ENCODE results near the gene FGFRL1.

FGFRL1 gene

GRCh38 chr4:1017706-1018105 is 6.3 kb downstream of the FGFRL1 start:
- no peaks in the 10 kb centered on the region for H3K9me3 ChIP-seq (ENCODE audit: insufficient read depth, low read length)
- H2AFZ ChIP-seq (ENCODE audit: low read depth, low read length): no peak overlapping the region
- no peak overlapping the region for H3K4me3 ChIP-seq (ENCODE audit: low read length)
- H3K27me3 ChIP-seq (ENCODE audit: low read depth, low read length): no peaks in the 10 kb centered on the region
- no peak overlapping the region for H3K27ac ChIP-seq (ENCODE audit: low read length)
- H3K4me1 ChIP-seq (ENCODE audit: low read length): peaks cover 13% of the 10 kb centered on the region
- TF ChIP-seq EZH2phosphoT487 (IDR thresholded peaks at IDR 0.05; ENCODE audit: low read depth): no peak
- TF ChIP-seq CTCF (IDR thresholded peaks at IDR 0.05; ENCODE audit: low read depth, low read length): no peak
- H3K4me2 ChIP-seq (ENCODE audit: low read length): no peak overlapping the region
- H4K20me1 ChIP-seq (ENCODE audit: insufficient read depth, low read length): no peaks in the 10 kb centered on the region
- no peaks in the 10 kb centered on the region for H3K36me3 ChIP-seq (replicated peaks; ENCODE audit: low read depth, low read length)
- H3K79me2 ChIP-seq (ENCODE audit: low read length): no peaks in the 10 kb centered on the region
- no peak overlapping the region for H3K9ac ChIP-seq (ENCODE audit: low read length)

- H3K9ac ChIP-seq (ENCODE audit: low read length): no peak overlapping the region
- H3K36me3 ChIP-seq (replicated peaks; ENCODE audit: low read depth, low read length): no peaks in the 10 kb centered on the region
- H3K27me3 ChIP-seq (ENCODE audit: low read depth, low read length): no peaks in the 10 kb centered on the region
- no peak overlapping the region for H3K4me2 ChIP-seq (ENCODE audit: low read length)
- peaks cover 13% of the 10 kb centered on the region for H3K4me1 ChIP-seq (ENCODE audit: low read length)
- H4K20me1 ChIP-seq (ENCODE audit: insufficient read depth, low read length): no peaks in the 10 kb centered on the region
- H3K9me3 ChIP-seq (ENCODE audit: insufficient read depth, low read length): no peaks in the 10 kb centered on the region
- no peak overlapping the region for H2AFZ ChIP-seq (ENCODE audit: low read depth, low read length)
- TF ChIP-seq CTCF (IDR thresholded peaks at IDR 0.05; ENCODE audit: low read depth, low read length): no peak
- TF ChIP-seq EZH2phosphoT487 (IDR thresholded peaks at IDR 0.05; ENCODE audit: low read depth): no peak
- H3K27ac ChIP-seq (ENCODE audit: low read length): no peak overlapping the region
- no peaks in the 10 kb centered on the region for H3K79me2 ChIP-seq (ENCODE audit: low read length)
- no peak overlapping the region for H3K4me3 ChIP-seq (ENCODE audit: low read length)
Measured at GRCh38 chr4:1018147-1019020, 7.0 kb downstream of the FGFRL1 start.

GRCh38 chr4:1019320-1019719 is 7.9 kb downstream of the FGFRL1 start:
- no peak overlapping the region for H3K9ac ChIP-seq (ENCODE audit: low read length)
- H3K36me3 ChIP-seq (replicated peaks; ENCODE audit: low read depth, low read length): no peaks in the 10 kb centered on the region
- peaks cover 13% of the 10 kb centered on the region for H3K4me1 ChIP-seq (ENCODE audit: low read length)
- H3K4me2 ChIP-seq (ENCODE audit: low read length): no peak overlapping the region
- no peak overlapping the region for H3K27ac ChIP-seq (ENCODE audit: low read length)
- H3K4me3 ChIP-seq (ENCODE audit: low read length): no peak overlapping the region
- no peaks in the 10 kb centered on the region for H4K20me1 ChIP-seq (ENCODE audit: insufficient read depth, low read length)
- H3K9me3 ChIP-seq (ENCODE audit: insufficient read depth, low read length): no peaks in the 10 kb centered on the region
- H3K79me2 ChIP-seq (ENCODE audit: low read length): no peaks in the 10 kb centered on the region
- no peak for TF ChIP-seq EZH2phosphoT487 (IDR thresholded peaks at IDR 0.05; ENCODE audit: low read depth)
- TF ChIP-seq CTCF (IDR thresholded peaks at IDR 0.05; ENCODE audit: low read depth, low read length): no peak
- H2AFZ ChIP-seq (ENCODE audit: low read depth, low read length): no peak overlapping the region
- no peaks in the 10 kb centered on the region for H3K27me3 ChIP-seq (ENCODE audit: low read depth, low read length)

GRCh38 chr4:1019729-1020470 is 8.5 kb downstream of the FGFRL1 start:
- H3K9ac ChIP-seq (ENCODE audit: low read length): no peak overlapping the region
- no peak overlapping the region for H3K27ac ChIP-seq (ENCODE audit: low read length)
- peaks cover 13% of the 10 kb centered on the region for H3K4me1 ChIP-seq (ENCODE audit: low read length)
- no peaks in the 10 kb centered on the region for H3K9me3 ChIP-seq (ENCODE audit: insufficient read depth, low read length)
- no peaks in the 10 kb centered on the region for H3K36me3 ChIP-seq (replicated peaks; ENCODE audit: low read depth, low read length)
- no peak overlapping the region for H3K4me3 ChIP-seq (ENCODE audit: low read length)
- TF ChIP-seq CTCF (IDR thresholded peaks at IDR 0.05; ENCODE audit: low read depth, low read length) (no peak), EZH2phosphoT487 (IDR thresholded peaks at IDR 0.05; ENCODE audit: low read depth) (no peak)
- no peaks in the 10 kb centered on the region for H3K27me3 ChIP-seq (ENCODE audit: low read depth, low read length)
- no peaks in the 10 kb centered on the region for H4K20me1 ChIP-seq (ENCODE audit: insufficient read depth, low read length)
- H3K79me2 ChIP-seq (ENCODE audit: low read length): no peaks in the 10 kb centered on the region
- H3K4me2 ChIP-seq (ENCODE audit: low read length): no peak overlapping the region
- no peak overlapping the region for H2AFZ ChIP-seq (ENCODE audit: low read depth, low read length)
